Muscle of leg (tissue), 11 donors: ENCODE data around the gene WIPF1. TPM values are rescaled to one million over a fixed set of nuclear protein-coding genes. Genes with fewer than 3 reads are reported as not detected.

Source experiments
- DNase-seq: peaks from one replicate; pipeline ENCODE4 v3.0.0; 2013
- H3K27ac ChIP-seq: one replicate; pipeline ENCODE4 v1.5.1; 2013; ENCODE audit warnings: mild to moderate bottlenecking, low read length, control low read depth
- H3K27me3 ChIP-seq: one replicate; pipeline ENCODE4 v1.6.1; 2013; ENCODE audit warnings: low read length; ENCODE audit not compliant: control insufficient read depth, insufficient read depth
- H3K36me3 ChIP-seq: one replicate; pipeline ENCODE4 v1.6.1; 2013; ENCODE audit warnings: low read length; ENCODE audit not compliant: control insufficient read depth, insufficient read depth
- H3K4me1 ChIP-seq: one replicate; pipeline ENCODE4 v1.6.1; 2013; ENCODE audit warnings: low read length; ENCODE audit not compliant: control insufficient read depth, insufficient read depth
- H3K4me3 ChIP-seq: one replicate; pipeline ENCODE4 v1.5.1; 2013; ENCODE audit warnings: low read length, control low read depth
- H3K9me3 ChIP-seq: replicated peaks from 2 replicates; pipeline ENCODE4 v1.6.1; 2013; ENCODE audit warnings: low read depth, low read length; ENCODE audit not compliant: control insufficient read depth
- WGBS: methylation state at CpG from one replicate; pipeline ENCODE4 v1.1.5; 2013; ENCODE audit warnings: missing lambda C conversion rate; ENCODE audit not compliant: insufficient coverage; 5-methylcytosine and 5-hydroxymethylcytosine counted together
- polyA plus RNA-seq, 8 donors: library from polyadenylated mRNA; unstranded; fragments of 120-200 nt; gene quantifications; one replicate each; pipeline versions ENCODE4 v1.2.1 to v1.2.3, GENCODE V29; 2013; ENCODE audit warnings: inconsistent platforms in 1 of 8, low replicate concordance in 1 of 8; ENCODE audit not compliant: insufficient read length in 8 of 8, insufficient read depth in 1 of 8
- total RNA-seq: library from RNA; stranded (reverse); fragments of 120-200 nt; gene quantifications from one replicate; pipeline ENCODE4 v1.2.4, GENCODE V29; 2013

Gene WIPF1
- total and polyA plus RNA-seq, 9 donors: 18.7 to 52.7 (median 39.6) TPM

- Histone ChIP-seq H3K27me3 (no peaks in the 10 kb centered on the region), H3K4me1 (peaks cover 13% of the 10 kb centered on the region), H3K27ac (no peak overlapping the region), H3K4me3 (no peak overlapping the region), H3K9me3 (no peaks in the 10 kb centered on the region), H3K36me3 (peaks cover 2% of the 10 kb centered on the region)
- no peak for DNase-seq
- WGBS: no CpG with 5 or more reads among the region's 4 CpGs
Measured at GRCh38 chr2:174611006-174611405, 13.4 kb upstream of the WIPF1 start.

GRCh38 chr2:174610243-174610995 lies 12.8 kb upstream of the WIPF1 start:
- H3K27me3 ChIP-seq: no peaks in the 10 kb centered on the region
- peaks cover 2% of the 10 kb centered on the region for H3K36me3 ChIP-seq
- no peaks in the 10 kb centered on the region for H3K9me3 ChIP-seq
- H3K4me1 ChIP-seq: peaks cover 11% of the 10 kb centered on the region
- no peak overlapping the region for H3K27ac ChIP-seq
- H3K4me3 ChIP-seq: no peak overlapping the region
- DNase-seq: no peak
- 49% methylated on average over 3 of the region's 7 CpGs for WGBS

- Histone ChIP-seq H3K27me3 (no peaks in the 10 kb centered on the region), H3K4me3 (no peak overlapping the region), H3K36me3 (peaks cover 2% of the 10 kb centered on the region), H3K9me3 (no peaks in the 10 kb centered on the region), H3K27ac (no peak overlapping the region), H3K4me1 (peaks cover 11% of the 10 kb centered on the region)
- DNase-seq: no peak
- no CpG with 5 or more reads among the region's 4 CpGs for WGBS
Measured at GRCh38 chr2:174609261-174609660, 11.7 kb upstream of the WIPF1 start.

GRCh38 chr2:174608866-174609214 lies 11.2 kb upstream of the WIPF1 start:
- Histone ChIP-seq H3K27ac (no peak overlapping the region), H3K36me3 (peaks cover 2% of the 10 kb centered on the region), H3K9me3 (no peaks in the 10 kb centered on the region), H3K4me3 (no peak overlapping the region), H3K27me3 (no peaks in the 10 kb centered on the region), H3K4me1 (peaks cover 11% of the 10 kb centered on the region)
- DNase-seq: no peak

- H3K36me3 ChIP-seq: peaks cover 2% of the 10 kb centered on the region
- WGBS: 92% methylated on average over 2 of the region's 5 CpGs
- no peak for DNase-seq
- peaks cover 11% of the 10 kb centered on the region for H3K4me1 ChIP-seq
- no peaks in the 10 kb centered on the region for H3K9me3 ChIP-seq
- no peak overlapping the region for H3K4me3 ChIP-seq
- H3K27me3 ChIP-seq: no peaks in the 10 kb centered on the region
- H3K27ac ChIP-seq: no peak overlapping the region
Measured at GRCh38 chr2:174607989-174608865, 10.6 kb upstream of the WIPF1 start.

GRCh38 chr2:174607584-174607983 lies 10.0 kb upstream of the WIPF1 start:
- Histone ChIP-seq H3K4me3 (no peak overlapping the region), H3K4me1 (peaks cover 11% of the 10 kb centered on the region), H3K9me3 (no peaks in the 10 kb centered on the region), H3K36me3 (peaks cover 2% of the 10 kb centered on the region), H3K27me3 (no peaks in the 10 kb centered on the region), H3K27ac (no peak overlapping the region)
- WGBS: 67% methylated on average over 1 of the region's 3 CpGs
- no peak for DNase-seq

- Histone ChIP-seq H3K27ac (no peak overlapping the region), H3K9me3 (no peaks in the 10 kb centered on the region), H3K4me3 (no peak overlapping the region), H3K4me1 (peaks cover 11% of the 10 kb centered on the region), H3K27me3 (no peaks in the 10 kb centered on the region), H3K36me3 (peaks cover 5% of the 10 kb centered on the region)
- DNase-seq: peak; percentile 65
- WGBS: 50% methylated on average over 2 of the region's 3 CpGs
Measured at GRCh38 chr2:174606336-174606735, 8.7 kb upstream of the WIPF1 start.

GRCh38 chr2:174605687-174606086 lies 8.1 kb upstream of the WIPF1 start:
- Histone ChIP-seq H3K9me3 (no peaks in the 10 kb centered on the region), H3K4me1 (peaks cover 10% of the 10 kb centered on the region), H3K27ac (no peak overlapping the region), H3K27me3 (no peaks in the 10 kb centered on the region), H3K4me3 (no peak overlapping the region), H3K36me3 (peaks cover 7% of the 10 kb centered on the region)
- DNase-seq: no peak

- DNase-seq: peak; percentile 88
- Histone ChIP-seq H3K27me3 (no peaks in the 10 kb centered on the region), H3K4me3 (no peak overlapping the region), H3K4me1 (peaks cover 5% of the 10 kb centered on the region), H3K27ac (no peak overlapping the region), H3K9me3 (peaks cover 2% of the 10 kb centered on the region), H3K36me3 (peaks cover 7% of the 10 kb centered on the region)
- 54% methylated on average over 3 of the region's 3 CpGs for WGBS
Measured at GRCh38 chr2:174603280-174603679, 5.7 kb upstream of the WIPF1 start.

- no peaks in the 10 kb centered on the region for H3K27me3 ChIP-seq
- no peak overlapping the region for H3K4me3 ChIP-seq
- no peak overlapping the region for H3K27ac ChIP-seq
- peaks cover 7% of the 10 kb centered on the region for H3K36me3 ChIP-seq
- peaks cover 2% of the 10 kb centered on the region for H3K9me3 ChIP-seq
- WGBS: 42% methylated on average over 2 of the region's 3 CpGs
- DNase-seq: peak; percentile 83
- H3K4me1 ChIP-seq: peaks cover 5% of the 10 kb centered on the region
Measured at GRCh38 chr2:174602745-174603144, 5.1 kb upstream of the WIPF1 start.
